HepG2 (cell line): ENCODE results near the gene SLC27A3.

Experiments
- FOXK1 ChIP-seq: sonication (generic); formaldehyde crosslinking; IDR thresholded peaks from 2 replicates; pipeline ENCODE4 v1.4.0; 2020; ENCODE audit warnings: low read depth, missing genetic modification reagents, borderline replicate concordance
- HNRNPL ChIP-seq: fragments of 200-400 bp; formaldehyde crosslinking; IDR thresholded peaks from 2 replicates; pipeline ENCODE4 v1.6.1; 2017; ENCODE audit warnings: mild to moderate bottlenecking, low read depth, low read length
- MXD1 ChIP-seq: sonication (generic); formaldehyde crosslinking; IDR thresholded peaks from 2 replicates; pipeline ENCODE4 v1.4.0; 2020; ENCODE audit warnings: mild to moderate bottlenecking, missing genetic modification reagents
- RBM39 ChIP-seq: fragments of 200-400 bp; formaldehyde crosslinking; IDR thresholded peaks from one replicate; pipeline ENCODE4 v1.6.1; 2018; ENCODE audit warnings: antibody characterized with exemption, mild to moderate bottlenecking, low read depth, low read length; ENCODE audit not compliant: poor library complexity, severe bottlenecking
- SRF ChIP-seq: IDR thresholded peaks from 2 replicates; pipeline ENCODE4 v1.6.1; 2011; ENCODE audit warnings: mild to moderate bottlenecking, low read depth, low read length, moderate library complexity
- ZBTB42 ChIP-seq: sonication (generic); formaldehyde crosslinking; IDR thresholded peaks from 2 replicates; pipeline ENCODE4 v1.5.0; 2020; ENCODE audit warnings: mild to moderate bottlenecking, missing genetic modification reagents
- ZFP36L2 ChIP-seq: sonication (generic); formaldehyde crosslinking; IDR thresholded peaks from 2 replicates; pipeline ENCODE4 v1.4.0; 2020; ENCODE audit warnings: missing genetic modification reagents
- TF ChIP-seq, protein P1 (sequence below): IDR thresholded peaks from 2 replicates; pipeline ENCODE4 v1.6.1; 2016

GRCh38 chr1:153735090-153735420 is 40.2 kb upstream of the SLC27A3 start:
- TF ChIP-seq ZBTB42: no peak
- TF ChIP-seq HNRNPL: no peak
- TF ChIP-seq, protein P1, sequence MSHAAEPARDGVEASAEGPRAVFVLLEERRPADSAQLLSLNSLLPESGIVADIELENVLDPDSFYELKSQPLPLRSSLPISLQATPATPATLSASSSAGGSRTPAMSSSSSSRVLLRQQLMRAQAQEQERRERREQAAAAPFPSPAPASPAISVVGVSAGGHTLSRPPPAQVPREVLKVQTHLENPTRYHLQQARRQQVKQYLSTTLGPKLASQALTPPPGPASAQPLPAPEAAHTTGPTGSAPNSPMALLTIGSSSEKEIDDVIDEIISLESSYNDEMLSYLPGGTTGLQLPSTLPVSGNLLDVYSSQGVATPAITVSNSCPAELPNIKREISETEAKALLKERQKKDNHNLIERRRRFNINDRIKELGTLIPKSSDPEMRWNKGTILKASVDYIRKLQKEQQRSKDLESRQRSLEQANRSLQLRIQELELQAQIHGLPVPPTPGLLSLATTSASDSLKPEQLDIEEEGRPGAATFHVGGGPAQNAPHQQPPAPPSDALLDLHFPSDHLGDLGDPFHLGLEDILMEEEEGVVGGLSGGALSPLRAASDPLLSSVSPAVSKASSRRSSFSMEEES (CRISPR knock-in tag): no peak
- no peak for TF ChIP-seq MXD1 (CRISPR knock-in tag)
- no peak for TF ChIP-seq RBM39
- TF ChIP-seq ZFP36L2: no peak
- TF ChIP-seq FOXK1: no peak
- no peak for TF ChIP-seq SRF
